GM18526 (cell line): ENCODE results near the gene SHMT2.

ENCODE experiments used
- POLR2A ChIP-seq: IDR thresholded peaks from 3 replicates; pipeline ENCODE4 v1.6.1; 2011; ENCODE audit not compliant: insufficient read length; ENCODE audit errors: extremely low read depth

The SHMT2 gene

DNA sequence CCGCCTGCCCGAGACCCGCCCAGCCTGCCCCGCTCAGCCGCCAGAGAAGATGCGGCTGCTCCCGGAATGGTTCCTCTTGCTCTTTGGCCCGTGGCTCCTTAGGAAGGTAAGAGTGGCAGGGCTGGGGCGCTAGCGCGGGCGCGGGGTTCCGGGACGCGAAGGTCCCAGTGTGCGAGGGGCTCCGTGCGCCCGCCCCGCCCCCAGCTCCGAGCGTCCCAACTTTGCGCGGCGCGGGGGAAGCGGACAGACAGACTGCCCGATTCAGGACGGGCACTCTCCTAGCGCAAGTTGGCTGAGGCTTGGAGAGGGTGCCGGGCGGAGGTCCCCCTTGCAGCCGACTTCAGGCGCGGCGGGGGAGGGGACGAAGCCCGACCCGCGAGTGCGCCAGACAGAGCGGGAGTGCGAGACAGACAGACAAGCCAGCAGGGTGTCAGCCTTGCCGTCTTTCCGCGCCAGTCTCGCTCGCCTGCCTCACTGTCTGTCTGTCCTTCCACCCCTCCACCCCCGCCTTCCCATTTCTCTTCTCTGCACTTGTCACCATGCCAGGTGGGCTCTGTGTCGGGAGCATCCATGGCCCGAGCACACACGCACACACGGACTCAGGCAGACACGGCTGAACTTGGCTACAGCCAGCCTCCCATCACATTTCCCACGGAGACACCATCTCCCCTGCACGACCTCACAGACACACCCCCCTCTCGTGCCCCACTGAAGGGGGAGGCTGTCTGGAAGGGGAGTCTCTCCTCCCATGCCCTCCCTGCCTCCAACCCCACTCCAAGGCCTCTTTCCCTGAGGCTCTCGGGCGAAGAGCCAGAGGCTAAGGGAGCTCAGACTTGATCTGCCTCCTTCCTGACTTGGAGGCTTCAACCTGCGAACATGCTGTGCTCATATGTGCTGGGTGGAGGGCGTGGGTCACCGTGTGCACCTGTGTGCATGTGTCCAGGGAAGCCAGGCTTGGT, 12.3 kb upstream of the SHMT2 start:
- TF ChIP-seq POLR2A, result no peak

DNA sequence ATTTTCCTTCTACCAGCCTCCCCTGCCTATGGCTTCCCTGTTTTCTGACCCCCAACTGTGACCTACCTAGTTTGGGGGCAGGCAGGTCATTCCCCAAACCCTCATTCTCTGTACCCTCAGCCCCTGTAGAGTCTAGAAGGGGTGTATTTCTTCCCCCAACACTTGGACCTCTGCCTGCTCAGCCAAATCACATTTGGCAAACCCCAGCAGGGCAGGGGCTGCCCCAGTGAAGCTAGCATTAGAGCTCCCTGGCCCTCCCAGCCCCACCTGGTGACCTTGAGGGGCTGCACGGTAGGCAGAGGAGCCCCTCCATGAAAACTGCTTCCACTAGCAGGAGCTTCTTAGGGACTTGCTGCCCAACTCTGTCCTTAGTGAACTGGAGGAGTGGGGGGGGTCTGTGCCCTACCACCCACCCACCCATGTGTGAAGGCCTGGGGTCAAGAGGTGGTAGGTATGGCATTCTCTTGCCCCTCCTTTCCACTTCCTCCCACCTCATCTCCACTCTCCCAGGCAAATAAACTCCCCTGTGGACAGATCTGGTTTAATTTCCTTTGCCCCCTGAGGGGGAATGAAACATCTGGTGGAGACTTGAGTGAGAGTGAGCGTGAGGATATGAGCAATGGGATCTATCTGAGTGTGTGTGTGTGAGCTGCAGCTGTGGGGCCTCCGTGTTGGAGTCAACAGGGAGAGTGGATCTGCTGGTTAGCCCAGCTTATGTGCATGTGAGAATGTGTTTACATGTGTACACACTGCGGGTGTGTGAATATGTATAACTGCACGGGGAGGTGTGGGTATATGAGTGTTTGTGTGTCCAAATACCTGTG, 11.3 kb upstream of the SHMT2 start:
- TF ChIP-seq POLR2A, result no peak

DNA sequence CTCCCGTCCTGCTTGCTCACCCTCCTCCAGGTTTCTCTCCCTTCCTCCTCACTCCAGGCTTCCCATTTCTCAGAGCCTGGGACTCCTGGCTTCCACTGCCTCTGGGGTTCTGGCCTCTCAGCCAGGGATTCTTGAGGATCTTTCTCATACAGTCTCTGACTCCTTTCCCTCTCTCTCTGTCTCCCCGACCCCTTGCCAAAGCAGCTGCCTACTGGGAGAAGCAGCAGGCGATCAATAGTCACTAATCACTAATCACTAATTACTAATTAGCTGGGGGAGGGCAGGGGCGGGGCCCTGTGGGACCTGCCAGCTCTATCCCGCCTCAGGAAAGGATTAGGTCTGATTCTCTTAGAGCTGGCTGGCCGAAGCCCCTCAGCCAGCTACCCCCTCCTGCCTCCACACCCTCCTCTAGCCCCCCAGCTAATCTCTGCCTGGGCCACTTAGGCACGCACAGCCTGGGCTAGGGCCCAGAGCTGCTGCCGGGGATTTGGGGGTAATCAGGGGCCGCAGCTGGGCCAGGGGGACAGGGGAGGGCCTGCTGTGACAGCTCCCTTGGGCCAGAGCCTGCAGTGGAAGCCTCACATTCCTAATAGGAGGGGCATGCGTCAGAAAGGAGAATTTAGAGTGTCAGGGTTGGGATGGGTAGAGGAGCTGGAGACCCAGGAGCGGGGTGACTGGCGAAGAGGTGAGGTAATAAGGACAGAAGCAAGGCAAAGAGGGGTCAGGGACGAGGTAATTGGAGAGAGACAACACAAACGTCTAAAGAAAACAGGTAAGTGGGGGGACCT, 10.1 kb upstream of the SHMT2 start:
- no peak for TF ChIP-seq POLR2A

DNA sequence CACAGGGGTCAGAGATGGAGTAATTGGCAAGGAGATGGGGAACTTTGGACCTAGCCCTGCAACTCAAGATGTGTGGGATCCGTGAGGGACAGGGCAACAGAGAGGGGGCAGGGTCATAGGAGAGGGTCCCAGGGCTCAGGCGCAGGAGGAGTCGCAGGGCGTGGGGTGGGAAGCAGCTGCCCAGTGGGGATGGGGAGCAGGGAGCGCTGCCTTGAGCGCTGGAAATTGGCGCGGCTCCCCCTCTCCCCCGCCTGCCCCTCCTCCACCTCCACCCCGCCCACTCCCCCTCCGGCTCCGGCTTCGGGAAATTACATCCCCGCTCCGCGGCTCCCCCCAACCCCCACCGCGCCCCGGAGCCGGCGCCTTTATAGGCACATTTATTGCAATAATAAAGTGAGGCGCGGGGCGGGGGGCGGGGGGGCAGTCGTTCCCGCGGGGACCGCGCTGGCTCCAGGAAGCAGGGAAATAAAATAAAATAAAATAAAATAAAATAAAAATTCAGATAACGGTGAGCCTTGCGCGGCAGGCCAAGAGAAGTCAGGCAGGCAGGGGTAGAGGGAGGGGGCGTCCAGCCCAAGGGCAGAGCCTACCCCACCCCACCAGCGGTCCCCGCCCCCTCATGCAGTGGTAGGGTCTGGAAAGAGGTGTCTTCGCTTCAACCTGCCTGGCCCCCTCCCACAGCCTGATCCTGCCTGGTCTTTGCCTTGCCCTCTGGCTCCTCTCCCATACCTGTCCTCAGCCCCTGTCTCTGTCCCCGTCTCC, 9.3 kb upstream of the SHMT2 start:
- TF ChIP-seq POLR2A, result no peak

DNA sequence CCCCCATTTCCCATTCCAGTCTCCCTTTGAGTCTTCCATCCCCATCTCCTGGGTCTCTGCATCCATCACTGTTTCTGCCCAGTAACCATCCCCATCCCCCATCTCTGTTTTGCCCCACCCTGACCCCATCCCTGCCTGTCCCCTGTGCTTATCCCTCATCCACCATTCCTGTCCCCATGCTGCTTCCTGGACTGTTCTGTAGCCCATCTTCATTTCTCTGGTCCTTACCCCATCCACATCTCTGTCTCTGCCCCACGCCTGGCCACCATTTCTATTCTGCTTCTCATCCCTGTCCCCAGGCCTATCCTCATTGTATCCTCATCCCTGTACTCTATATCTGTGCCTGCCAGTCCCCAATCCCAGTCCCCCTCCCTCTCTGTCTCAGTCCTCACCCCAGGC, 8.7 kb upstream of the SHMT2 start:
- TF ChIP-seq POLR2A, result no peak

GRCh38 chr12:57221169-57221917, 8.2 kb upstream of the SHMT2 start:
- TF ChIP-seq POLR2A, result no peak

GRCh38 chr12:57222286-57223190, 7.0 kb upstream of the SHMT2 start:
- no peak for TF ChIP-seq POLR2A

DNA sequence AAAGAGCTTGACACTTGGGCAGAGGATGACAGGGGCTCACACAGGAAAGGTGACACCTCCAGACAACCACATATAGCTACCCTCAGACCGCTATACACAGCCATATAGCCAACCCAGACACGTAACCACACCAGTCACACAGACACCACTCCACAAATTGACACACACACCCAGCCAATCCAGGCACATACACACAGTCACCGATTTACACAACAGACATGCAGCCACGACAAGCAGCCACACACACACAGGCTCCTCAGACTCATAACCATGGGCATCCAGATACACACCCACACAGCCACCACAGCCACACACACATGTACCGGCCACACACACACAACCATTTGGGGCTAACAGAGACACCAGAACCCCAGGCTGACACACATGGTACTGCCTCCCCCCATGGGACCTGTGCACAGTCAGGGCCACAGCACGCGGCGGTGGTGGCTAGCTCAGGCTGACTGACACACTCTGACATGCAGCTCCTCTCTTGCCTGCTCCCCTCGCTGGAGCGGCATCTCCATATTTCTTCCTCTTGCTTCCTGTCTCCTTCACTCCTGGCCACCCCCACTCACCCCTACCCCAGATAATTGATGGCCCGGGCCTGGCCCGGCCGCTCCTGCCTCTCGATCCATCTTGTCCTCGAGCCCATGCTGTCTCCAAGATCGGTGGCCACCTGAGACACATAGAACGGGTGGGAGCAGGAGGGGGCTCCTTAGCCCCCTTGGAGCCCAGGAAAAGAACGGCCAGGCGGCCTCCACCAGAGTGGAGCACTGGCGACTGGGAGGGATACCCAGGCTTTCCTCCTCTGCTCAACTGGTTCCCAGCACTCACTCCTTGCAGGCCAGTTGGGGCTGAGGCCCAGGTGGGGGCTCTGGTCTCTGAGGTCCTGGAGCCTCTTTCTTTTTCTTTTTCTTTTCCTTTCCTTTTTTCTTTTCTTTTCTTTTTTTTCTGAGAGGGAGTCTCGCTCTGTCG, 6.0 kb upstream of the SHMT2 start:
- no peak for TF ChIP-seq POLR2A

DNA sequence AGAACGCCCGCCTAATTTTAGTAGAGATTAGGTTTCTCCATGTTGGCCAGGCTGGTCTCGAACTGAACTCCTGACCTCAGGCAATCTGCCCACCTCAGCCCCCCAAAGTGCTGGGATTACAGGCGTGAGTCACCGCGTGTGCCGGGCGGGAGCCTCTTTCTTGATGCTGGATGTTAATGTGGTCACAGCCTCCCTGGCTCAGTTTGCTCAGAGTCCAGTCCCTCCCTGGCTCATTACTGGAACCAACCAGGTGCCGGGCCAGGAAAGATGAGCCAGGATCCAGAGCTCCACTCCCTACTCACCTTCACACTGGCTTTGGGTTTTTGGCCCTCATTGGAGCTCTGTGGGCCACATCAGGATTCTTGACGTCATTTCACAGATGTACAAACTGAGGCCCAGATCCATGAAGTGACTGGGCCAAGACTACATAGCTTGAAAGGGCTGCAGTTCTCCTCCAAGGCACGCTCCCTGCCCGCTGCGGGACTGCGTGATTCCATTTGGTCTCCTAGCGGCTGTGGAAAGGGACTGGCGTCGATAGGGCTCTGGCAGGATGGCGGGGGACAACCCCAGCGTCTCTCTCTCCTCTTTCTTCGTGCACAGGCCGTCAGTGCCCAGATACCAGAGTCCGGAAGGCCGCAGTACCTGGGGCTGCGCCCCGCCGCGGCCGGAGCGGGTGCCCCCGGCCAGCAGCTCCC, 5.1 kb upstream of the SHMT2 start:
- TF ChIP-seq POLR2A, result no peak

GRCh38 chr12:57224973-57225679, 4.4 kb upstream of the SHMT2 start:
- no peak for TF ChIP-seq POLR2A

DNA sequence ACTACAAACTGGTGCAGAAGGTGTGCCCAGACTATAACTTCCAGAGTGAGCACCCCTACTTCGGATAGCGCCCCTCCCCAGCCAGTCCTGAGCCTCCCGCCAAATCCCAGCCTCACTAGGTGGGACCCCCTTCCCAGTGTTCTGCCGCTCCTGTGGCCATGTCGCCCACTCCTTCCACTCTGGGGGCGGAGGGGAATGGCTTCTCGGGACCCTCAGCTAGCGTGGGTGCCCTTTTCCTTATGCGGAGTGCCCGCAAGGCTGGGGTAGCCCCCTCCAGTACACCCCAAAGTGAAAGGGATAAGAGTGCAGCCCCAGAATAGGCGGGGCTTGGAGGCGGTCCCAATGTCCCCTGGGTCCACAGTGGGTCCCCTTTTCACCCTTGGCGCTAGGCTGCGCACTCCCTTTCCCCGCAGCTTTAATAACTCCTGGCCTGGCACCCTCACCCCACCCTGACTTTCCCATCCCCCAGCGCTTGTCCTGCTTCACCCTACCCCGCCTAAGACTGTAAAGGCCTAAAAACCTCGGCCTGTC, 3.8 kb upstream of the SHMT2 start:
- no peak for TF ChIP-seq POLR2A
